Activated CD4-positive, alpha-beta memory T cell treated with anti-CD3 and anti-CD28 coated beads, Interleukin-2, amount 10 ng/mL, durations not matched to agents 7 days and 5 days (primary cell): ENCODE data around the gene SLC9A9. TPM values are rescaled to one million over a fixed set of nuclear protein-coding genes. Genes with fewer than 3 reads are reported as not detected.

Experiments
- CTCF ChIA-PET: fragments of 350-600 bp; sonication (Branson Sonifier 250); formaldehyde crosslinking; loops from one replicate; lab custom pipeline; 2021; ENCODE audit warnings: antibody characterized with exemption, inconsistent platforms; lab: Charles Lee
- POLR2A ChIA-PET: fragments of 350-600 bp; sonication (Branson Sonifier 250); formaldehyde crosslinking; loops from one replicate; lab custom pipeline; 2021; ENCODE audit warnings: antibody characterized with exemption; lab: Charles Lee
- DNase-seq: peaks from one replicate; pipeline ENCODE4 v3.0.0-alpha.2; 2020
- H3K27ac Mint-ChIP-seq: one replicate; pipeline ENCODE4 v1.8.0; 2021; ENCODE audit warnings: mild to moderate bottlenecking, mixed read lengths
- H3K27me3 Mint-ChIP-seq: one replicate; pipeline ENCODE4 v1.8.0; 2021; ENCODE audit warnings: mixed read lengths
- H3K36me3 Mint-ChIP-seq: one replicate; pipeline ENCODE4 v1.8.0; 2021; ENCODE audit warnings: low read depth, mixed read lengths
- H3K4me1 Mint-ChIP-seq: one replicate; pipeline ENCODE4 v1.8.0; 2021; ENCODE audit warnings: mixed read lengths
- H3K4me3 Mint-ChIP-seq: one replicate; pipeline ENCODE4 v1.8.0; 2021; ENCODE audit warnings: mild to moderate bottlenecking, mixed read lengths
- H3K9me3 Mint-ChIP-seq: one replicate; pipeline ENCODE4 v1.8.0; 2021; ENCODE audit warnings: mixed read lengths
- total RNA-seq, 2 experiments: library from RNA; stranded (reverse); gene quantifications; one replicate each; pipeline ENCODE4 v1.2.3, GENCODE V29; 2021

Gene SLC9A9
- total RNA-seq, 2 experiments from 2014 or later, result 16.9 to 18.5 TPM

DNA sequence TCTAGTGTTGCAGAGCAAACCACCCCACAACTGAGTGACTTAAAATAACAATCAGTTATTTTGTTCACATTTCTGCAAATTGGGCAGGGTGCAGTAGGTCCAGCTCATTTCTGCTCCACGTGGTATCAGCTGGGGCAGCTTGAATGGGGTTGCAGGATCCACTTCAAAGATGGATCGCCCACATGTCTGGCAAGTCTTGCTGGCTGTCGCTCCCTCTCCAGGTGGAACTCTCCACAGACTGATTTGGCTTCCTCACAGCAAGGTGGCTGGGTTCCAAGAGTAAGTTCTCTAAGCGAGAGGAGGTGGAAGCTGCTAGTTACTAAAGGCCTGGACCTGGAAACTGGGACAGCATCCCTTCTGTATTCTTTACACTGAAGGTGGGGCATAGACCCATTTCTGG is 213.3 kb downstream of the SLC9A9 start:
- DNase-seq, result no peak
- H3K36me3 Mint-ChIP-seq, result peaks cover 6% of the 10 kb centered on the region
- no peaks in the 10 kb centered on the region for H3K4me1 Mint-ChIP-seq
- POLR2A ChIA-PET, result no interaction called here
- no peaks in the 10 kb centered on the region for H3K27me3 Mint-ChIP-seq
- no peak overlapping the region for H3K4me3 Mint-ChIP-seq
- H3K9me3 Mint-ChIP-seq, result peaks cover 14% of the 10 kb centered on the region
- CTCF ChIA-PET, result no interaction called here
- H3K27ac Mint-ChIP-seq, result no peak overlapping the region

- no peak overlapping the region for H3K27ac Mint-ChIP-seq
- POLR2A ChIA-PET, result no interaction called here
- DNase-seq, result no peak
- peaks cover 14% of the 10 kb centered on the region for H3K9me3 Mint-ChIP-seq
- no peaks in the 10 kb centered on the region for H3K27me3 Mint-ChIP-seq
- H3K36me3 Mint-ChIP-seq, result peaks cover 6% of the 10 kb centered on the region
- H3K4me1 Mint-ChIP-seq, result no peaks in the 10 kb centered on the region
- CTCF ChIA-PET, result no interaction called here
- H3K4me3 Mint-ChIP-seq, result no peak overlapping the region
Observed at GRCh38 chr3:143634427-143634826, 213.8 kb downstream of the SLC9A9 start.

GRCh38 chr3:143633816-143634215 is 214.5 kb downstream of the SLC9A9 start:
- CTCF ChIA-PET, result no interaction called here
- POLR2A ChIA-PET, result no interaction called here
- H3K4me3 Mint-ChIP-seq, result no peak overlapping the region
- H3K4me1 Mint-ChIP-seq, result no peaks in the 10 kb centered on the region
- peaks cover 9% of the 10 kb centered on the region for H3K9me3 Mint-ChIP-seq
- H3K27me3 Mint-ChIP-seq, result no peaks in the 10 kb centered on the region
- DNase-seq, result no peak
- H3K36me3 Mint-ChIP-seq, result peaks cover 3% of the 10 kb centered on the region
- no peak overlapping the region for H3K27ac Mint-ChIP-seq

- no peak for DNase-seq
- POLR2A ChIA-PET, result no interaction called here
- Mint-ChIP-seq H3K4me3 (no peak overlapping the region), H3K9me3 (peaks cover 2% of the 10 kb centered on the region), H3K27ac (no peak overlapping the region), H3K4me1 (peaks cover 3% of the 10 kb centered on the region), H3K36me3 (no peaks in the 10 kb centered on the region), H3K27me3 (no peaks in the 10 kb centered on the region)
- CTCF ChIA-PET, result no interaction called here
Observed at GRCh38 chr3:143629726-143630125, 218.5 kb downstream of the SLC9A9 start.

- DNase-seq, result no peak
- peaks cover 2% of the 10 kb centered on the region for H3K9me3 Mint-ChIP-seq
- CTCF ChIA-PET, result no interaction called here
Observed at GRCh38 chr3:143628971-143629370, 219.3 kb downstream of the SLC9A9 start.

DNA sequence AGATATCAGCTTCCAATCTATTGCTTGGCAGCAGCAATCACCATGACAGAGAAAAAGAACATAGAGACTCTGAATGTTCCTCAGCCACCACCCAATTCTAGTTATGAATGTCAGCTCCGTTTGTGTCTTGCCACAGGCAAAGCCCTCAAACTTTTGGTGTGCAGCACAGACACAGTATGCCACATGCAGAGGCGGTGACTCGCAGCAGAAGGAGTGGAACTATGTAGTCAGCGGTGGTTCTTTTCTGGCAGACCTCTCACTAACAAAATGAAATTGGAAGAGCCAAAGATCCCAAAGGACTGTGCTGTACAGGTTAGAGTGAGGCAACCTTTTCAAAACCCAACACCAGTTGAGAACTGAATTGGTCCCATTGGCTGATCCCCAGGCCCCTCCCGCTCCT is 220.9 kb downstream of the SLC9A9 start:
- peaks cover 3% of the 10 kb centered on the region for H3K4me1 Mint-ChIP-seq
- DNase-seq, result no peak
- no peak overlapping the region for H3K4me3 Mint-ChIP-seq
- CTCF ChIA-PET, result no interaction called here
- peaks cover 2% of the 10 kb centered on the region for H3K9me3 Mint-ChIP-seq
- no peaks in the 10 kb centered on the region for H3K36me3 Mint-ChIP-seq
- no peaks in the 10 kb centered on the region for H3K27me3 Mint-ChIP-seq
- POLR2A ChIA-PET, result no interaction called here
- H3K27ac Mint-ChIP-seq, result no peak overlapping the region

More at GRCh38 chr3:143628971-143629370, 219.3 kb downstream of the SLC9A9 start:
- Mint-ChIP-seq H3K27me3 (no peaks in the 10 kb centered on the region), H3K36me3 (no peaks in the 10 kb centered on the region), H3K4me3 (no peak overlapping the region), H3K4me1 (peaks cover 3% of the 10 kb centered on the region), H3K27ac (no peak overlapping the region)
- POLR2A ChIA-PET, result no interaction called here

DNA sequence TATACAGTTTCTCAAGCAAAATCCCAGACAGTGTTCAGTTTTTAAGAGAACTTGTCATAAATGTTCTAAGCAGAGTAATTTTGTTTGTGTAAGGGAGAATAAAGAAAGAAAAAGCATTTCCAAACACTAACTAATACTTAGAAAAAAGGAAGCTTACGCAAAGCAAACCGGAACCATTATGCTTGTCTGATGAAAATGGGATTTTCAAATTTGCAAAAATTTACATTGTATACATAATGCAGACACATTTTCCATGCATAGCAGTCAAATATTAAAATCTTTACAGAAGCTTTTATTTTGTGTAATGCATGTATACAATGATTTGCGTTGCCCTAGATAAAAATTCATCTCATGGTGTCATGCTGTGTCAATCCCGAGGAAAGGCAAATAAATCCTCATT is 229.0 kb downstream of the SLC9A9 start:
- Mint-ChIP-seq H3K27ac (no peak overlapping the region), H3K4me3 (no peak overlapping the region), H3K4me1 (no peaks in the 10 kb centered on the region), H3K9me3 (peaks cover 4% of the 10 kb centered on the region), H3K36me3 (no peaks in the 10 kb centered on the region), H3K27me3 (no peaks in the 10 kb centered on the region)
- ChIA-PET CTCF (interaction anchor here (0.9 kb wide), 1 partner anchor 185 kb away, joined by 3 read pairs; no protein-coding TSS in a partner anchor), POLR2A (no interaction called here)
- DNase-seq, result no peak

DNA sequence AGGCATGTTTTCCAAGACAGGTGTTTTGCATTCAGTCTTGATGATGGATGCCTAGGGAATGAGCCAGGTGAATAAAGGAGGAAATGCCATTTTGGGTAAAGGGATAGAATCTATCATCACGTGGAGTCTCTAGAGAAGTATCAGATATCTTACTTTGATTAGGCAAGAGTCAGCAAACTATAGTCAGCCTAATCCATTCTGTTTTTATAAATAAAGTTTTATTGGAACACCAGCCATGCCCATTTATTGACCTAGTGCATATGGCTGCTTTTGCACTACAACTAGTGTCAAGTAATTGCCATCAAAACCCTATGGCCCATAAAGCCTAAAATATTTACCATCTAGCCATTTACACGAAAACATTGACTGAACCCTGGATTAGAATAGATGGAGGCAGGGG is 231.2 kb downstream of the SLC9A9 start:
- Mint-ChIP-seq H3K4me1 (no peaks in the 10 kb centered on the region), H3K27me3 (no peaks in the 10 kb centered on the region), H3K4me3 (no peak overlapping the region), H3K36me3 (no peaks in the 10 kb centered on the region), H3K27ac (no peak overlapping the region), H3K9me3 (peaks cover 4% of the 10 kb centered on the region)
- DNase-seq, result no peak
- ChIA-PET CTCF (no interaction called here), POLR2A (no interaction called here)

GRCh38 chr3:143613226-143613625 is 235.0 kb downstream of the SLC9A9 start:
- Mint-ChIP-seq H3K27ac (no peak overlapping the region), H3K4me1 (no peaks in the 10 kb centered on the region), H3K27me3 (no peaks in the 10 kb centered on the region), H3K36me3 (no peaks in the 10 kb centered on the region), H3K9me3 (no peaks in the 10 kb centered on the region), H3K4me3 (no peak overlapping the region)
- POLR2A ChIA-PET, result no interaction called here
- CTCF ChIA-PET, result no interaction called here
- no peak for DNase-seq

- H3K27ac Mint-ChIP-seq, result no peak overlapping the region
- ChIA-PET POLR2A (no interaction called here), CTCF (no interaction called here)
- no peaks in the 10 kb centered on the region for H3K9me3 Mint-ChIP-seq
- no peaks in the 10 kb centered on the region for H3K4me1 Mint-ChIP-seq
- H3K4me3 Mint-ChIP-seq, result no peak overlapping the region
- no peak for DNase-seq
- H3K36me3 Mint-ChIP-seq, result no peaks in the 10 kb centered on the region
- no peaks in the 10 kb centered on the region for H3K27me3 Mint-ChIP-seq
Observed at GRCh38 chr3:143612541-143612940, 235.7 kb downstream of the SLC9A9 start.

- ChIA-PET CTCF (no interaction called here), POLR2A (no interaction called here)
- DNase-seq, result no peak
- H3K27ac Mint-ChIP-seq, result no peak overlapping the region
- H3K4me3 Mint-ChIP-seq, result no peak overlapping the region
- no peaks in the 10 kb centered on the region for H3K36me3 Mint-ChIP-seq
- no peaks in the 10 kb centered on the region for H3K27me3 Mint-ChIP-seq
- H3K9me3 Mint-ChIP-seq, result no peaks in the 10 kb centered on the region
- H3K4me1 Mint-ChIP-seq, result no peaks in the 10 kb centered on the region
Observed at GRCh38 chr3:143608966-143609365, 239.3 kb downstream of the SLC9A9 start.

GRCh38 chr3:143605233-143605950 is 242.9 kb downstream of the SLC9A9 start:
- ChIA-PET POLR2A (no interaction called here), CTCF (no interaction called here)
- H3K36me3 Mint-ChIP-seq, result no peaks in the 10 kb centered on the region
- no peaks in the 10 kb centered on the region for H3K27me3 Mint-ChIP-seq
- no peak for DNase-seq
- no peak overlapping the region for H3K4me3 Mint-ChIP-seq
- H3K4me1 Mint-ChIP-seq, result no peaks in the 10 kb centered on the region
- no peaks in the 10 kb centered on the region for H3K9me3 Mint-ChIP-seq
- no peak overlapping the region for H3K27ac Mint-ChIP-seq

- CTCF ChIA-PET, result no interaction called here
- Mint-ChIP-seq H3K36me3 (no peaks in the 10 kb centered on the region), H3K27me3 (no peaks in the 10 kb centered on the region), H3K27ac (no peak overlapping the region), H3K4me3 (no peak overlapping the region), H3K4me1 (no peaks in the 10 kb centered on the region), H3K9me3 (no peaks in the 10 kb centered on the region)
- POLR2A ChIA-PET, result no interaction called here
- no peak for DNase-seq
Observed at GRCh38 chr3:143604402-143605185, 243.7 kb downstream of the SLC9A9 start.

GRCh38 chr3:143603774-143604173 is 244.5 kb downstream of the SLC9A9 start:
- no peaks in the 10 kb centered on the region for H3K36me3 Mint-ChIP-seq
- CTCF ChIA-PET, result no interaction called here
- no peaks in the 10 kb centered on the region for H3K4me1 Mint-ChIP-seq
- no peak for DNase-seq
- no peak overlapping the region for H3K27ac Mint-ChIP-seq
- H3K27me3 Mint-ChIP-seq, result no peaks in the 10 kb centered on the region
- H3K4me3 Mint-ChIP-seq, result no peak overlapping the region
- no peaks in the 10 kb centered on the region for H3K9me3 Mint-ChIP-seq
- POLR2A ChIA-PET, result no interaction called here
